NCI-H526 treated with DMSO at 0.1 percent for 48 hours (cell line): ENCODE measurements around the gene ZGRF1.
"Not testable (repeated sequence)": the region's sequence is repeated elsewhere in the genome, so short reads cannot be mapped to it uniquely, and the experiment has no call there.

Experiments used
- DNase-seq: peaks from one replicate; lab custom pipeline; 2025; lab: John Stamatoyannopoulos, UW

Gene ZGRF1

GRCh38 chr4:112550728-112551127, 86.0 kb downstream of the ZGRF1 start:
- no peak for DNase-seq

GRCh38 chr4:112546476-112546875, 90.2 kb downstream of the ZGRF1 start:
- DNase-seq: no peak

DNA sequence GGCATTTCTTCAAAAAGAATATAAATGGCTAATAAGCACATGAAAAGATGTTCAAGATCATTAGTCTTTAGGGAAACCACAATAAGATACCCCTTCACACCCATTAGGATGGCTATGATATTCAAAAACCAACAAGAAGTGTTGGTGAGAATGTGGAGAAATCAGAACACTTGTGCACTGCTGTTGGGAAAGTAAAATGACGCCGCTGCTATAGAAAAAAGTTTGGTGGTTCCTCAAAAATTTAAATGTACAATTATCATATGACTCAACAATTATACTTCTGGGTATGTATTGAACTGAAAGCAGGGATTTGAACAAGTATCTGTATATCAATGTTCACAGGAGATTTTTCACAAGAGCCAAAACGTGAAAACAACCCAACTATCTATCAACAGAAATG, 91.4 kb downstream of the ZGRF1 start:
- no peak for DNase-seq

- no peak for DNase-seq
These were observed 96.0 kb downstream of the ZGRF1 start for GRCh38 chr4:112540695-112541094.

DNA sequence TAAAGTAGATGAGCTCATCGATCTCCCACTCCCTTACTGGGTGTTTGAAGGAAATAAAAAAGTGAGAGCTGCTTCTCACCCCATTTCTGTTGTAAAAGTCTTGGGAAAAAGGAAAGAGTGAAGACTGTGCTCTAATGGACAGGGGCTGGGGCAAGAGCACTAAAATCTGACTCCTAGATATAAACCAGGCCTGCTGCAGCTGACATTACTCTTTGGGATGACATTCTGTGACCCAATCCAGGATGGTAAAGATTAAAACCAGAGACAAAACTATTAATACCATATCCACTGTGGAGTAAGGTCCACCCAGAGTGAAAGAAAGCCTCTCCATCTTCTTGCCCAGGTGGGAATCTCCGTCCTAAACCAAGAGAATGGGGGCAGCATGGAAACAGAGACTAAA, 100.6 kb downstream of the ZGRF1 start:
- DNase-seq: no peak

- no peak for DNase-seq
These were observed 104.4 kb downstream of the ZGRF1 start for GRCh38 chr4:112532267-112532666.

DNA sequence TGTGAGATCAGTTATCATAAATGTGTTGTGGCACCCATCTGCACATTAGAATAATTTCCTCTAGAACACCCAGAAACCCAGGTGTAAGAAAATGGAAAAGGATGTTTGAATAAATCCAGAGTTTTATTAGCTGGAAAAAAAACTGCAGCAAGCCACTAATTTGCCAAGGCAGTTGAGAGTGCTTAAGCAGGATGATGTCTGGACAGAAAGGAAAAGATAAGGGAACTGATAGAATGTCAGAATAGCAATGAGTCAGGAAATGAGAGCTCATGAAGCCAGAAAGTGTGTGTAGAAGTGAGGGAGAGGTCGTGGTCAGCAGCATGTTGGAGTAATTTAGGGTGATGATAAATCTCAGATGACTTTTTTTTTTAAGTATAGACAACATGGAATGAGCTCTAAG, 105.6 kb downstream of the ZGRF1 start:
- no peak for DNase-seq

DNA sequence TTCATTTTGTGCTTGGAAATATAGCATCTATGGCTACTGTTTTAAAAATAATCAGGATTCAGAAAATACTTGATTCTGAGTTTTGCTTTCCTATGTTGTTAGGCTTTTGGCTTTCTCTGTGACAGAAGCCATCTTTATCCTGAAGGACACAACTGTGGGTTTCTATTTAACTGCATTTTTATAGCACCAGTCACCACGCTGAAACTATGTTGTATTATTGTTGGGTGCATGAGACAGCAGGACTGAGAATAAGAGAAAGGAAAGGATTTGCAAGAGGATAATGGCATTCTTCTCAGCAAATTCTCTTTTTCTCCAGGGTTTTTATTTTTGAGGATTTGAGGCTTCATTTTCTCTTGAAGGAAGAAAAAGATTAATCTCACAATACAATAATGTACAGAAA, 110.6 kb downstream of the ZGRF1 start:
- DNase-seq: no peak

- DNase-seq: peak; percentile 64
These were observed 112.8 kb downstream of the ZGRF1 start for GRCh38 chr4:112523764-112524505.

DNA sequence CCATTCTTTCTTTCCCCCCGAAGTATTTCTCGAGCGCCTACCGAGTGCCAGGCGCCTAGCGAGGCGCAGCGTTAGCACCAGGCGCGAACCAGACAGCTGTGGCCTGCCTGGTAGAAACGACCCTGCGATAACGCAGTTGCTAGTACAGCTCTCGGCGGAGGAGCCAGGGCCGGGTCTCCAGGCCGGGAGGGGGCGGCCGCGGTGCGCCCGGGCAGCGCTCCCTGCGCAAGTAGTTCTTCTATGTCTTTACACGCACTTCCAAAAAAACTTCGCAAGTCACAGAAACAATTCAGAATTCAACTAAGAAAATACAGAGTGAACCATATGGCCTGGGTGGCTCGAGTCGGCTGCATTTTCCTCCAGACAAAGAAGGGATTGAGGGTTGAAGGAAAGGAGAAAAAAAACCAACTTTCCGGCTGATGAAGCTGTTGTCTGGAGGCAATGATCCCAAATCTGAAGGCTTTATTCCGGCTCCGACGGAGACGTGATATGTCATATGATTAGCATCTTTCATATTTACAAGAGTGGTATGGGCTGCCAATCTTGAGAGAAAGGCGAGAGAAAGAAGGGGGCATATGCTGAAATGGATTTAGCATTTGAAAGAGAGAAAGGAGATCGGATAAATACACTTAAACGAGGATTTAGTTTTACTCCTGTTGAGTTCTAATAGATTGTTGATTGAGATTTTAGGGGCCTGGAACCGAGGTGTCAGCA, 113.5 kb downstream of the ZGRF1 start:
- DNase-seq: no peak

DNA sequence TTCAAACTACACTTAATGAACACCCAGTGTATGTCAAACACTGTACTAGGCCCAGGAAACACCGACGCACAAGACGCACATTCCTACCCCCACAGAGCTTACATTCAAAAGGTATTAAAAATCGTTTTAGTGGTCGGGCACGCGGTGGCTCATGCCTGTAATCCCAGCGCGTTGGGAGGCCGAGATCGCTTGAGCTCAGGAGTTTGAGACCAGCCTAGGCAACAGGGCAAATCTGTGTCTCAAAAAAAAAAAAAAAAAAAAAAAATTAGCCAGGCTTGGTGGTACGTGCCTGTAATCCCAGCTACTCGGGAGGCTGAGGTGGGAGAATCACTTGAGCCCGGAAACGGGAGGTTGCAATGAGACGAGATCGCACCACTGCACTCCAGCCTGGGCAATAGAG, 114.3 kb downstream of the ZGRF1 start:
- DNase-seq: not testable (repeated sequence)

GRCh38 chr4:112521123-112522023, 115.3 kb downstream of the ZGRF1 start:
- DNase-seq: no peak

DNA sequence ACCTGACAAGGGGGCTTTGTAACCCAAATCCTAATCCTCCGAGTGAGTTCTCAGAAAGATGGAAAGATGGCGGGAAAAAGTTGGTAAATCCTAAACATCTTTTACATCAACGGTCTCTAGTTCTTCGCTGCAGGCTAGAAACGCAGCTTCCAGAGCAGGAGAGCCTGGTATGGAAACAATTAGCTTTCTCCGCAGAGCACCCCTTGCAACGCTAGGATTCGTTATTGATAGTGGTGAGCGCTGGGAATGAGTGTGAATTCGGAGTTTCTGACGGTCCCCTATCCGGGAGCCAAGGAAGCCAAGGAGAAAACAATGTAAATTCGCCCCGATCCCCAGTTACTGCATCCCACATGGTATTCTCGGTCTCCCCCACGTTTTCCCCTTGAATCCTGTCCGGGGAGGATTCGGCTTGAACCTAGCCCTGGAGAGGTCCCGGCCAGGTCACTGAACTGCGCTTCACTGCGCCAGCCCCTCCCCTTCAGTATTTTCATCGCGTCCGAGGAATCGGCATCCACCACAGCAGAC, 116.0 kb downstream of the ZGRF1 start:
- no peak for DNase-seq

DNA sequence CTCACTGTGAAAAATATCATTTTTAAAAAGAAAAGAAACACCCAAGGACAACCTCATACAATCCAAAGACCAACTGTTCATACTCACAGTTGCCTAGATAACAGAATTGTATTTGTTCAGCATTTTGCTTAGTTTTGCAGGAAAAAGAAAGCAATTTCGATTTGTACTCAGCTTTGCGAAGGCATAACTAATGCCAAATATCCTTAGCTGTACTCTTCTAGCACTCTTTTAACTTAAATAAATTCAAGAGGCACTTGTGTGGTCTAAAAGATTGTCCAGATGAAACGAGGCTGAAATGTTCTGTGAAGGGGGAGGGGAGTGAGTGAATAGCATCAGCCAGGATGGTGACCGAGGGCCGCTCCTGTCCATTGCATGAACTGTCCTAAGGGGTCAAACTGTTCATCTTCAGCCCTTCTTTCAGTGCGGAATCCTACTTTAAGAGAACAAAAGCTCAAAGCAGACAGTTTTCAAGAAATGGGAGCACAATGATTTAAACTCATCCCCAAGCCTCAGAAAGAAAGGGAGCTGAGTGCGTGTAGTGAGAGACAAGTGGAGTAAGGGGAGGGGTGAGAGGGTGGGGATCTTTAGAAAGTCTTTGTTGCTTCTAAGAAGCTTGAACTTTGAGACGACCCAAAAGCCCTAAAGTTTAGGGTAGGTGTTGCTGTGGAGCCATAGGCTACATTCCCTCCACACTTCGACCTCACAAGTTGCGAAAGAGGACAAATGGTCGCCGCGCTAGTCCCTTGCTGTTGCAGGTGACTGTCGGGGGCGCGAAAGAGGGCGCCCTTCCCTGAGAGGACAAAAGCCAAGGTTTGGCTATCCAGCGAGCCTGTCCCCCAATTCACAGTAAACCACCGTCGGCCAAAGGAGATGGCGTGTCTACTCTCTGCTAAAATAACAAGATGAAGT, 116.8 kb downstream of the ZGRF1 start:
- no peak for DNase-seq

DNA sequence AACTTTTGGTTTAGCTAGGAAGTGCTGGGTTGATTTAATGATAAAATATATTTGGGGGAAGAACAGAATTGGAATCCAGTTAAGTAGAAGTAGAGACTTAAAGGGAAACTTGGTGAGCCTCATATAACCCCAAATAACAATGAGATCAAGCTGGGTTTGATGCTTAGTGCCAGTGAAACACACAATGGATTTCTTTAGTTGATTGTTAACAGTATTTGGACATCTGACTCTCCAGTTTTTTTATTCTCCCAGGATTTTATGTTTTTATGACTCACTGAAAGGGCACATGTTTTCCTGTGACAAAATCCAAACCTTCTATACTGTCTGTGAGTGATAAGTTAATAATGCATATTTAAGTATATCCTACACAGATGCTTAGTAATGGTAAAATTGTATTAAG, 118.0 kb downstream of the ZGRF1 start:
- DNase-seq: no peak

DNA sequence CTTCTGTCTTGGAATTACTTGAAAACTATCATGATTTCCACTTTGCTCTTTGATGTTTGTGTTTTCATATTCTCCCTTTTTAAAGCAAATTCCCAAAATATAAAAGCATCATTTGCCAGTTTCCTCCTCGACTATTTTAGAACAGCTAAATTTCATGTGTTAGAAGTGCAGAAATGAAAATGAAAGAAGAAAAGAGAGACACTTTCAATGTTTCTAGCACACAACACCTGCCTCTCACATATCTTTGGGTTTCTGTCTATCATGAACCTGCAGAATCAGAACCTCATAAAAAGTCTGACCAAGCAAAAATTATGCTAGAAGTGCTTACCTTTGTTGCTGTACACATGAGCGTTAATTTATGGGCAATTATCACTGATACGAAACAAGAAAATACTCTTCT, 118.8 kb downstream of the ZGRF1 start:
- no peak for DNase-seq

- DNase-seq: no peak
These were observed 119.6 kb downstream of the ZGRF1 start for GRCh38 chr4:112517067-112517634.

DNA sequence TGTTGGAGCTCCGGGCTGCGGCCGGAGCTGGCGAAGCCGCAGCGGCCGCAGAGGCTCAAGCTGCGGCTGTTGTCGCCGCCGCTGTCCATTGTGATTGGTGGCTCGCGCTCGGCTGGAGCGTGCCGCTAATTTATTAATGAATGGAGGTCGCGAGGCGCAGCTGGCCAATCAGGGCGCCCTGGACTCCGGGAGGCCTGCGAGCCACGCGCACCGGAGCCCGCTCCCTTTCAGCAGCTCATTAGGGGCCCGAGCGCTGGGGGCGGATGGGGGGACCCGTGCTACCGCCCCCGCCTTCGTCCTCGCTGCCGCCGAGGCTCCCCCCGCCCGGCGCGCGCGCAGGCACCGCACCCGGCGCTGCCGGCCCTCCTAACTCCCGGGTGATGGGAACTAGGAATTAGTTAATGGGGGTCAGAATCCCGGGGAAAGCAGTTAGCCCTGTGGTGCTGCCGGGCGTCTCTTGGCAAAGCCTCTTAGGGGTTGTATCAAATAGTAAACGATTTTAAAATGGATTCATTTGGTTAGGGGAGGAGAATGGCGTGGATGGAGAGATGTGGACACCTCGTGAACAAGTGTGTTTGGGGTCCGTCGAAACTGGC, 120.1 kb downstream of the ZGRF1 start:
- peak; percentile 50 for DNase-seq

- DNase-seq: no peak
These were observed 120.6 kb downstream of the ZGRF1 start, which contains the start of gene NEUROG2 for GRCh38 chr4:112516066-112516470. NEUROG2 (minus strand) TSS chr4:112516180; CDS start chr4:112515475, 705 bp downstream.
